Astrocyte of the cerebellum (primary cell): Measurements from ENCODE around the gene CTLA4.

ENCODE experiments used
- DNase-seq: peaks from one replicate; pipeline ENCODE4 v3.0.0-alpha.2; 2011; ENCODE audit warnings: low read depth
- H3K4me3 ChIP-seq: 2 replicates; pipeline ENCODE4 v1.5.1; 2011; ENCODE audit warnings: mild to moderate bottlenecking, low read depth, low read length, moderate library complexity
- in situ Hi-C: cut with HindIII; loops from 2 replicates; pipeline ENCODE4 v1.10.0; 2017; ENCODE audit warnings: low sequenced_read_pairs
- TF ChIP-seq, protein P1 (sequence below): IDR thresholded peaks from 2 replicates; pipeline ENCODE4 v1.5.1; 2012; ENCODE audit warnings: low read length, low read depth, moderate library complexity, mild to moderate bottlenecking; ENCODE audit errors: missing control alignments

CTLA4 gene

GRCh38 chr2:203867561-203868200, at the start of gene CTLA4:
CTLA4 (plus strand) TSS chr2:203867771; CDS start chr2:203867943, 172 bp downstream.
- DNase-seq: no peak
- in situ Hi-C loops: no loop called here
- TF ChIP-seq, protein P1, sequence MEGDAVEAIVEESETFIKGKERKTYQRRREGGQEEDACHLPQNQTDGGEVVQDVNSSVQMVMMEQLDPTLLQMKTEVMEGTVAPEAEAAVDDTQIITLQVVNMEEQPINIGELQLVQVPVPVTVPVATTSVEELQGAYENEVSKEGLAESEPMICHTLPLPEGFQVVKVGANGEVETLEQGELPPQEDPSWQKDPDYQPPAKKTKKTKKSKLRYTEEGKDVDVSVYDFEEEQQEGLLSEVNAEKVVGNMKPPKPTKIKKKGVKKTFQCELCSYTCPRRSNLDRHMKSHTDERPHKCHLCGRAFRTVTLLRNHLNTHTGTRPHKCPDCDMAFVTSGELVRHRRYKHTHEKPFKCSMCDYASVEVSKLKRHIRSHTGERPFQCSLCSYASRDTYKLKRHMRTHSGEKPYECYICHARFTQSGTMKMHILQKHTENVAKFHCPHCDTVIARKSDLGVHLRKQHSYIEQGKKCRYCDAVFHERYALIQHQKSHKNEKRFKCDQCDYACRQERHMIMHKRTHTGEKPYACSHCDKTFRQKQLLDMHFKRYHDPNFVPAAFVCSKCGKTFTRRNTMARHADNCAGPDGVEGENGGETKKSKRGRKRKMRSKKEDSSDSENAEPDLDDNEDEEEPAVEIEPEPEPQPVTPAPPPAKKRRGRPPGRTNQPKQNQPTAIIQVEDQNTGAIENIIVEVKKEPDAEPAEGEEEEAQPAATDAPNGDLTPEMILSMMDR: no peak
- no peak within 1 kb of the TSS for H3K4me3 ChIP-seq

GRCh38 chr2:203818656-203819055, 48.9 kb upstream of the CTLA4 start:
- H3K4me3 ChIP-seq: no peak overlapping the region
- TF ChIP-seq, protein P1: no peak
- no peak for DNase-seq
- in situ Hi-C loops: loop anchor here (25.0 kb wide), 1 partner anchor 331 kb away; no protein-coding TSS in a partner anchor

DNA sequence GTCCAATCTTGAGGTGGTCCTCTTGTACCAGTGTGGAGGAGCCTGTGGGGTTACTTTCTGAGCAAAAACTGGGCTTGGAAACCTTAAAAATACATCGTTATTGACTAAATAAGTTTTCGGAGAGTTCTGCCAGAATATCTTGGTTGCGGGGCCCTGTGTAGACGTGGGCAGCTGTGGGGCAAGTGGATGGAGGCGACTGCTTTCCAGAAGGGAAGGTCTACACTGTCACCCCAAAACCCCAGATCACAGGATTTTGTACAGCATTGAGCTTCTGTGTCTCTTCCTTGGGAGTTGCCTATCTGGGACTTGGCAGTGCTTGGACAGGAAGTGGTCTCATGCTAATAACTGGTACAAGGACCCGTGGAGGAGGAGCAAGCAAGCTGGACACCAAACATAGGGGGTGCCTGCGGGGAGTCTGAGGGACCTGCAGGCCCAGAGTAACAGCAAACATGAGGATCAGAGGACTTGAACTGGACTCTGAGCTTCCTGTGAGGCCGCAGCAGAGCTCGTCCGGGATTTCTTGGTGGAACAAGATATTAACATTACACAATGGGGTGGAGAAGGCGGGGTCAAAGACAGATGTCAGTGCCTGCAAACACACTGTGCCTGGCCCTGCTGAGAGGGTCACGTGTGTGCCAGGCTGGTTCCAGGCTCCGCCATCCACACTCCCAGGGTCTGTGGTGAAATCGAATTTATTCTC, 48.0 kb upstream of the CTLA4 start:
- TF ChIP-seq, protein P1: no peak
- no peak overlapping the region for H3K4me3 ChIP-seq
- in situ Hi-C loops: loop anchor here (25.0 kb wide), 1 partner anchor 332 kb away; no protein-coding TSS in a partner anchor
- no peak for DNase-seq

GRCh38 chr2:203820969-203821368, 46.6 kb upstream of the CTLA4 start:
- no peak for DNase-seq
- no peak overlapping the region for H3K4me3 ChIP-seq
- TF ChIP-seq, protein P1: no peak
- in situ Hi-C loops: loop anchor here (25.0 kb wide), 1 partner anchor 334 kb away; no protein-coding TSS in a partner anchor

- DNase-seq: no peak
- TF ChIP-seq, protein P1: no peak
- in situ Hi-C loops: loop anchor here (25.0 kb wide), 1 partner anchor 335 kb away; no protein-coding TSS in a partner anchor
- no peak overlapping the region for H3K4me3 ChIP-seq
These were observed 45.3 kb upstream of the CTLA4 start for GRCh38 chr2:203822240-203822639.

DNA sequence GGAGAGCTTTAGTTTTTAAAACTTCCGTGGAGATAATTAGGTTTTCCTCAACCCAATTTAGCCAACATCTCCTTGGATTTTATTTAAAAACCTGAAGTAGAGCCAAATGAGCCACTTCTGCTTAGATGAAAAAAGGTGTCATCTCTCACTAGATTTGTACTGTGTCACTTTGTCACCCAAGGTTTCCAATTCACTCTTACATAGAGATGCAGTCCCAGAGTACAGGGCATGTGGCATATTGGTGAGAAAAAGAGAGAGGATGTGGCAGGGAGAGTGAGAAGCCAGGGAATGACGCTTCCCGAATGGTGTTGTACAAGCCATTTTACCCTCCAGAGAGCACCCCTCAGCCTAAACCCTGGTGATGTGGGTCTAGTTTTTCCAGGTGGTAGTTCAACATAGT, 44.4 kb upstream of the CTLA4 start:
- H3K4me3 ChIP-seq: no peak overlapping the region
- no peak for DNase-seq
- TF ChIP-seq, protein P1: no peak
- in situ Hi-C loops: loop anchor here (25.0 kb wide), 1 partner anchor 336 kb away; no protein-coding TSS in a partner anchor
